GM12878 (cell line): ENCODE measurements around the gene PPP4R4. TPM values are rescaled to one million over a fixed set of nuclear protein-coding genes. Genes with fewer than 3 reads are reported as not detected.

Experiments
- ATAC-seq: fragments of 200-7000 bp; cut with Tn5 transposase; 3 replicates; pipeline ENCODE4 v1.9.1; 2020; ENCODE audit warnings: mild to moderate bottlenecking, moderate library complexity
- BruUV-seq: library from RNA; stranded (reverse); fragments of 400-500 nt; replicated peaks from 2 replicates; lab custom pipeline; 2021; lab: Mats Ljungman, UMichigan
- CTCF ChIA-PET: fragments of 300-600 bp; sonication (Branson Sonifier 250); formaldehyde crosslinking; extraction: SDS; loops from one replicate; lab custom pipeline; 2021; ENCODE audit warnings: inconsistent platforms; lab: Yijun Ruan, JAX
- POLR2A ChIA-PET: fragments of 350-600 bp; formaldehyde crosslinking; extraction: SDS; loops from one replicate; lab custom pipeline; 2021; ENCODE audit warnings: inconsistent platforms; lab: Charles Lee
- RAD21 ChIA-PET: fragments of 300-600 bp; sonication (Branson Sonifier 250); formaldehyde crosslinking; loops from one replicate; lab custom pipeline; 2023; ENCODE audit warnings: antibody characterized with exemption; ENCODE audit not compliant: unreplicated experiment; lab: Charles Lee
- SMC1A ChIA-PET: fragments of 300-600 bp; sonication (Branson Sonifier 250); formaldehyde crosslinking; loops from one replicate; lab custom pipeline; 2023; ENCODE audit not compliant: unreplicated experiment, uncharacterized antibody; lab: Charles Lee
- DNase-seq: peaks from one replicate; pipeline ENCODE4 v3.0.0-alpha.2; 2011; ENCODE audit warnings: low read depth, low spot score
- FAIRE-seq: peaks from 3 replicates; lab custom pipeline; 2011; peaks lifted over from hg19 to GRCh38; lab: Jason Lieb, UNC
- H2AFZ ChIP-seq: 2 replicates; pipeline ENCODE4 v1.6.0; 2011; ENCODE audit warnings: low read depth, low read length, control low read depth; ENCODE audit not compliant: control insufficient read depth
- H3K27ac ChIP-seq: 2 replicates; pipeline ENCODE4 v1.5.1; 2011; ENCODE audit warnings: control low read depth; ENCODE audit not compliant: control insufficient read depth, insufficient read depth
- H3K27me3 ChIP-seq, 2 experiments: replicated peaks in 1 of 2; 2 replicates each; pipeline versions ENCODE4 v1.6.0 to v1.6.1; 2011; ENCODE audit warnings: low read length in 1 of 2; ENCODE audit not compliant: control insufficient read depth in 2 of 2, insufficient read depth in 2 of 2
- H3K36me3 ChIP-seq, 2 experiments: 2 replicates each; pipeline ENCODE4 v1.5.1; 2011; ENCODE audit warnings: low read length in 1 of 2; ENCODE audit not compliant: control insufficient read depth in 2 of 2, insufficient read depth in 2 of 2
- H3K4me1 ChIP-seq: 2 replicates; pipeline ENCODE4 v1.6.1; 2011; ENCODE audit warnings: mild to moderate bottlenecking, low read length, moderate library complexity, mixed read lengths; ENCODE audit not compliant: control insufficient read depth, insufficient read depth
- H3K4me2 ChIP-seq: 2 replicates; pipeline ENCODE4 v1.6.0; 2011; ENCODE audit warnings: control low read depth; ENCODE audit not compliant: control insufficient read depth, insufficient read depth
- H3K4me3 ChIP-seq: fragments of 200-600 bp; sonication (generic); 2 replicates; pipeline ENCODE4 v1.5.1; 2016
- H3K79me2 ChIP-seq: 2 replicates; pipeline ENCODE4 v1.6.0; 2011; ENCODE audit warnings: low read length; ENCODE audit not compliant: control insufficient read depth, insufficient read depth
- H3K9ac ChIP-seq: 2 replicates; pipeline ENCODE4 v1.8.0; 2011; ENCODE audit warnings: low read length, control low read depth, mixed read lengths; ENCODE audit not compliant: control insufficient read depth, insufficient read depth
- H3K9me3 ChIP-seq: replicated peaks from 3 replicates; pipeline ENCODE4 v1.5.1; 2011; ENCODE audit warnings: mild to moderate bottlenecking, low read length; ENCODE audit not compliant: control insufficient read depth, insufficient read depth
- H4K20me1 ChIP-seq: 2 replicates; pipeline ENCODE4 v1.6.0; 2011; ENCODE audit not compliant: control insufficient read depth, insufficient read depth
- BACH1 ChIP-seq: fragments of 450-650 bp; IDR thresholded peaks from 2 replicates; pipeline ENCODE4 v1.6.1; 2017; ENCODE audit warnings: mild to moderate bottlenecking, borderline replicate concordance
- CHD1 ChIP-seq: IDR thresholded peaks from 2 replicates; pipeline ENCODE4 v1.6.1; 2012; ENCODE audit warnings: low read depth, low read length, improper control_type of control experiment
- CHD2 ChIP-seq: IDR thresholded peaks from 2 replicates; pipeline ENCODE4 v1.6.1; 2011; ENCODE audit warnings: low read depth, low read length, improper control_type of control experiment, borderline replicate concordance
- CHD4 ChIP-seq: fragments of 200-600 bp; sonication (generic); IDR thresholded peaks from 2 replicates; pipeline ENCODE4 v1.6.1; 2016; ENCODE audit warnings: mild to moderate bottlenecking
- E2F4 ChIP-seq: IDR thresholded peaks from 2 replicates; pipeline ENCODE4 v1.6.1; 2012; ENCODE audit warnings: low read depth, low read length, improper control_type of control experiment
- EED ChIP-seq: sonication (generic); IDR thresholded peaks from 2 replicates; pipeline ENCODE4 v1.6.1; 2016; ENCODE audit warnings: antibody characterized with exemption, low read depth
- MYC ChIP-seq: IDR thresholded peaks from 2 replicates; pipeline ENCODE4 v1.6.1; 2011; ENCODE audit warnings: mild to moderate bottlenecking, low read length, moderate library complexity, inconsistent platforms; ENCODE audit not compliant: insufficient read depth, insufficient replicate concordance, insufficient read length, severe bottlenecking
- NR2F1 ChIP-seq: fragments of 450-650 bp; conservative IDR thresholded peaks from 2 replicates; pipeline ENCODE4 v1.6.1; 2017; ENCODE audit warnings: mild to moderate bottlenecking
- RELB ChIP-seq: fragments of 450-650 bp; IDR thresholded peaks from 2 replicates; pipeline ENCODE4 v1.6.1; 2017; ENCODE audit warnings: low read depth, mild to moderate bottlenecking, moderate library complexity
- SIN3A ChIP-seq: IDR thresholded peaks from 2 replicates; pipeline ENCODE4 v1.6.1; 2012; ENCODE audit warnings: low read depth, low read length, improper control_type of control experiment
- SIX5 ChIP-seq: IDR thresholded peaks from 2 replicates; pipeline ENCODE4 v1.6.1; 2011; ENCODE audit warnings: mild to moderate bottlenecking, low read depth, low read length, moderate library complexity; ENCODE audit not compliant: severe bottlenecking
- SMARCA5 ChIP-seq: fragments of 450-650 bp; IDR thresholded peaks from 2 replicates; pipeline ENCODE4 v1.6.1; 2017; ENCODE audit warnings: mild to moderate bottlenecking
- SRF ChIP-seq, 2 experiments: IDR thresholded peaks; 2 replicates each; pipeline ENCODE4 v1.6.1; 2011; ENCODE audit warnings: low read depth in 2 of 2, low read length in 2 of 2, mild to moderate bottlenecking in 1 of 2, moderate library complexity in 1 of 2
- STAT1 ChIP-seq: fragments of 450-650 bp; conservative IDR thresholded peaks from 2 replicates; pipeline ENCODE4 v1.6.1; 2014; ENCODE audit warnings: antibody characterized with exemption, mild to moderate bottlenecking
- WGBS: methylation state at CpG from one replicate; pipeline ENCODE4 v1.1.6; 2016; ENCODE audit warnings: low lambda C conversion rate; ENCODE audit not compliant: insufficient replicate concordance, insufficient coverage; ENCODE audit errors: missing lambda C conversion rate; 5-methylcytosine and 5-hydroxymethylcytosine counted together
- in situ Hi-C: fragments of 300-500 bp; cut with MboI; formaldehyde crosslinking; loops from 9 replicates; pipeline ENCODE4 v1.14.3; 2018; ENCODE audit warnings: mixed read lengths
- intact Hi-C: fragments of 100-400 bp; cut with micrococcal nuclease; formaldehyde crosslinking; loops from one replicate; pipeline ENCODE4 v1.14.2; 2022; ENCODE audit not compliant: unreplicated experiment
- polyA plus RNA-seq, 11 experiments: library from polyadenylated mRNA; depleted of rRNA in 4 of 11; unstranded in 6 of 11; stranded (reverse) in 5 of 11; fragments of >200 nt; fragmentation: Nextera tagmentation in 4 of 11; fragmentation: Illumina TruSeq in 1 of 11; extraction: Ambion mirVana in 4 of 11; extraction: Trizol in 1 of 11; gene quantifications; 1 replicate in 1 of 11; 2 replicates in 10 of 11; pipeline versions ENCODE4 v1.2.1 to v1.2.3, GENCODE V29; 2011 to 2016; ENCODE audit warnings: inconsistent platforms in 2 of 11, missing spikeins in 2 of 11, low read depth in 1 of 11
- total RNA-seq, 4 experiments: library from RNA; depleted of rRNA in 3 of 4; stranded (reverse); fragments of >200 nt in 3 of 4; fragmentation: Illumina TruSeq in 1 of 4; extraction: Trizol in 1 of 4; gene quantifications; 2 replicates each; pipeline versions ENCODE4 v1.2.1 to v1.2.3, GENCODE V29; 2013 to 2021
- TF ChIP-seq, protein P1 (sequence below): IDR thresholded peaks from 2 replicates; pipeline ENCODE4 v1.6.1; 2011; ENCODE audit warnings: borderline replicate concordance, low read depth, mild to moderate bottlenecking, moderate library complexity, mixed read lengths, low read length; ENCODE audit not compliant: insufficient read depth; ENCODE audit errors: extremely low read length
- TF ChIP-seq, protein P2 (sequence below): IDR thresholded peaks from 2 replicates; pipeline ENCODE4 v1.6.1; 2011; ENCODE audit warnings: low read depth, mild to moderate bottlenecking, low read length, moderate library complexity, borderline replicate concordance; ENCODE audit errors: extremely low read depth

The PPP4R4 gene
- total and polyA plus RNA-seq, 10 of the 15 experiments (the other 5 are each of a cell fraction or from before 2014, with no cell fraction given) = 0.01 to 0.13 (median 0.08) TPM; not detected in 4

DNA sequence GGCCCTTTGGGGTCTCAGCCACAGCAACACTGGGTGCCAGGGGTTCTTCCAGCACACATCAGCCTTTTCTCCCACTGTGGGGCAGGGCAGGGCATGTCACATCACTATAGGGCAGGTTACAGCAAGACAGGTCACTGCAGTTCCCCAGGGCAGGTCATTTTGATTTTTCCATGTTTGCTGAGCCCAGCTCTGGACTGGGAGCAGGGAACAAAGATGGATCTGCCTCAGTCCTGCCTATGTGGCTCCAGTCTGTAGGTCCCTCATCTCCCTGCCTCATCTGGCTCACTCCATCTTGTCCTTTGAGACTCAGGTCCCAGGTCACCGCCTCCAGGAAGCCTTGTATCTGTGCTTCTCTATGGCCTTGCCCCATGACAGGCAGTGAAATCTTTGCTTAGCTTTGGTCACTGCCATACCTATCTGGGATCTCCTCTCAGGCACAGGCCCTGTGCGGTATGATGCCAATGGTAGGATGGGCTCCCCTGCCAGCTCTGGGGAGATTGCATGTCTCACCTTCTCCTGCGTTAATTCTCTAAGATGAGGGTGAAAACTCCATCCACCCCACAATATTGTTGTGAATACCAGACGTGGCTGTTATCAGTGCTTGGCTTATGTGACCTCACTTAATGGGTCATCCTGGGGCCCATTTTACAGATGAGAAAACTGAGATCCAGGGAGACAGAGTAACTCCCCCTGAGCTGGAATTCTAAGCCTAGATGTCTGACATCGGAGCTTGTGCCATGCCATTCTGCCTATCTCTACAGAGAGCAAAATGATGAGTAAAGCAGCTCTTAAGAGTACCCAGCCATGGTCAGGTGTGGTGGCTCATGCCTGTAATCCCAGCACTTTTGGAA lies 147.5 kb downstream of the PPP4R4 start (continued):
- TF ChIP-seq E2F4 (no peak), SIN3A (no peak)

GRCh38 chr14:94322648-94323570 lies 148.8 kb downstream of the PPP4R4 start, which contains the start of gene SERPINA6:
TSS of gene SERPINA6 (minus strand) at chr14:94323336. CDS start at chr14:94314648, 8,688 bp downstream.
- H3K79me2 ChIP-seq = no peaks in the 10 kb centered on the region
- DNase-seq (no peak), FAIRE-seq (no peak), ATAC-seq (peak; percentile 61)
- H3K36me3 ChIP-seq = no peaks in the 10 kb centered on the region
- ChIA-PET RAD21 (no interaction called here), SMC1A (no interaction called here), CTCF (interaction anchor here (0.6 kb wide), 1 partner anchor 11 kb away, joined by 3 read pairs; no protein-coding TSS in a partner anchor), POLR2A (no interaction called here)
- H3K27me3 ChIP-seq = no peaks in the 10 kb centered on the region
- H3K4me2 ChIP-seq = no peak within 1 kb of the TSS
- no peak within 1 kb of the TSS for H2AFZ ChIP-seq
- H3K4me3 ChIP-seq = no peak within 1 kb of the TSS
- intact Hi-C loops (no loop called here), in situ Hi-C loops (no loop called here)
- TF ChIP-seq CHD4 (no peak), SRF (IDR thresholded peaks at IDR 0.05; ENCODE audit: low read depth in 2 of 2, low read length in 2 of 2) (no peak), SIX5 (no peak), EED (no peak), NR2F1 (no peak), BACH1 (no peak), STAT1 (no peak), MYC (no peak), RELB (no peak), CHD2 (no peak), SMARCA5 (no peak), CHD1 (no peak)
- TF ChIP-seq, protein P1, sequence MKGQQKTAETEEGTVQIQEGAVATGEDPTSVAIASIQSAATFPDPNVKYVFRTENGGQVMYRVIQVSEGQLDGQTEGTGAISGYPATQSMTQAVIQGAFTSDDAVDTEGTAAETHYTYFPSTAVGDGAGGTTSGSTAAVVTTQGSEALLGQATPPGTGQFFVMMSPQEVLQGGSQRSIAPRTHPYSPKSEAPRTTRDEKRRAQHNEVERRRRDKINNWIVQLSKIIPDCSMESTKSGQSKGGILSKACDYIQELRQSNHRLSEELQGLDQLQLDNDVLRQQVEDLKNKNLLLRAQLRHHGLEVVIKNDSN = no peak
- TF ChIP-seq, protein P2, sequence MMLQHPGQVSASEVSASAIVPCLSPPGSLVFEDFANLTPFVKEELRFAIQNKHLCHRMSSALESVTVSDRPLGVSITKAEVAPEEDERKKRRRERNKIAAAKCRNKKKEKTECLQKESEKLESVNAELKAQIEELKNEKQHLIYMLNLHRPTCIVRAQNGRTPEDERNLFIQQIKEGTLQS = no peak
- no TSS peak for BruUV-seq
- no peak within 1 kb of the TSS for H3K9ac ChIP-seq
- H3K9me3 ChIP-seq = no peaks in the 10 kb centered on the region
- WGBS = 51% methylated on average over 15 of the region's 15 CpGs
- no peaks in the 10 kb centered on the region for H4K20me1 ChIP-seq
- no peak within 1 kb of the TSS for H3K27ac ChIP-seq
- H3K4me1 ChIP-seq = no peaks in the 10 kb centered on the region
